Type B pancreatic cell (in vitro differentiated cells): ENCODE data around the gene SMARCB1. TPM values are rescaled to one million over a fixed set of nuclear protein-coding genes. Genes with fewer than 3 reads are reported as not detected.
A peak's percentile ranks its signal among the peaks of the same experiment; 100 is the strongest.

Experiments
- DNase-seq: peaks from one replicate; pipeline ENCODE4 v3.0.0; 2021; ENCODE audit warnings: mixed read lengths; ENCODE audit not compliant: unreplicated experiment; ENCODE audit errors: extremely low spot score
- H3K27ac Mint-ChIP-seq: 2 replicates; pipeline ENCODE4 v1.8.0; 2021; ENCODE audit warnings: mild to moderate bottlenecking, mixed read lengths
- H3K27me3 Mint-ChIP-seq: 2 replicates; pipeline ENCODE4 v1.8.0; 2021; ENCODE audit warnings: mixed read lengths
- H3K36me3 Mint-ChIP-seq: 2 replicates; pipeline ENCODE4 v1.8.0; 2021; ENCODE audit warnings: mixed read lengths
- H3K4me1 Mint-ChIP-seq: one replicate; pipeline ENCODE4 v1.8.0; 2021; ENCODE audit warnings: mixed read lengths; ENCODE audit not compliant: unreplicated experiment
- H3K4me3 Mint-ChIP-seq: 2 replicates; pipeline ENCODE4 v1.8.0; 2021; ENCODE audit warnings: mild to moderate bottlenecking, mixed read lengths
- H3K9me3 Mint-ChIP-seq: 2 replicates; pipeline ENCODE4 v1.8.0; 2021; ENCODE audit warnings: mixed read lengths
- CTCF ChIP-seq: fragments of 200-600 bp; sonication (generic); conservative IDR thresholded peaks from 2 replicates; pipeline ENCODE4 v1.5.0; 2021; ENCODE audit warnings: antibody characterized with exemption, mild to moderate bottlenecking
- total RNA-seq: library from RNA; stranded (reverse); gene quantifications from 2 replicates; pipeline ENCODE4 v1.2.1, GENCODE V29; 2021; ENCODE audit warnings: low replicate concordance

Gene SMARCB1
- total RNA-seq, 1 donor from 2014 or later = 159 TPM

GRCh38 chr22:23786261-23786710 is 480 bp upstream of the SMARCB1 start:
- DNase-seq = no peak
- Mint-ChIP-seq H3K27ac (peak overlapping the region; percentile 91), H3K36me3 (peaks cover 6% of the 10 kb centered on the region), H3K4me3 (peak overlapping the region; percentile 95), H3K4me1 (peaks cover 35% of the 10 kb centered on the region), H3K27me3 (no peaks in the 10 kb centered on the region), H3K9me3 (no peaks in the 10 kb centered on the region)
- no peak for TF ChIP-seq CTCF

GRCh38 chr22:23787600-23787896 is 782 bp downstream of the SMARCB1 start:
- H3K36me3 Mint-ChIP-seq = peaks cover 7% of the 10 kb centered on the region
- H3K4me1 Mint-ChIP-seq = peaks cover 42% of the 10 kb centered on the region
- no peak for TF ChIP-seq CTCF
- no peaks in the 10 kb centered on the region for H3K27me3 Mint-ChIP-seq
- H3K27ac Mint-ChIP-seq = peak overlapping the region; percentile 80
- peak overlapping the region; percentile 95 for H3K4me3 Mint-ChIP-seq
- no peaks in the 10 kb centered on the region for H3K9me3 Mint-ChIP-seq
- DNase-seq = no peak

GRCh38 chr22:23787910-23788309 is 1.1 kb downstream of the SMARCB1 start:
- no peak for TF ChIP-seq CTCF
- Mint-ChIP-seq H3K27me3 (no peaks in the 10 kb centered on the region), H3K4me1 (peaks cover 46% of the 10 kb centered on the region), H3K9me3 (no peaks in the 10 kb centered on the region), H3K36me3 (peaks cover 11% of the 10 kb centered on the region), H3K4me3 (peak overlapping the region; percentile 95), H3K27ac (peak overlapping the region; percentile 80)
- no peak for DNase-seq

DNA sequence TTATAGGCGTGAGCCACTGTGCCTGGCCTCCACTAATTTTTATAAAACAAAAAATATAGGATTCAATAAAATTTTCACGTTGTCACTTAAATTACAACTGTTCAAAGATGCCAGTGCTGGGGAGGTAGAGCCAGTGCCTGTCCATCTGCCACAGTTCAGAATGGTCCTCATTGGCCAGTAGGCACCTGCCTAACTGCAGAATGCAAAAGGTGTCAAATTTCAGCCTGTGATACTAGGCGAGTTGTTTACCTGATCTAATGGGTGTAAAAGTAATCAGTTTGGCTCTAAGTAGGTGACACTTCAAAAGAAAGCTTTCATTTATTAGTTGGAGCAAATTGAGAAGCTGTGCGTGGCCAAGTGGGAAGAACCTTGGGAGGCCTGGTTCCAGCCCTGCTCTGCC is 2.4 kb downstream of the SMARCB1 start:
- no peaks in the 10 kb centered on the region for H3K27me3 Mint-ChIP-seq
- peak overlapping the region; percentile 44 for H3K27ac Mint-ChIP-seq
- H3K9me3 Mint-ChIP-seq = no peaks in the 10 kb centered on the region
- no peak for DNase-seq
- H3K36me3 Mint-ChIP-seq = peaks cover 17% of the 10 kb centered on the region
- peaks cover 51% of the 10 kb centered on the region for H3K4me1 Mint-ChIP-seq
- no peak for TF ChIP-seq CTCF
- H3K4me3 Mint-ChIP-seq = peak overlapping the region; percentile 68

- no peaks in the 10 kb centered on the region for H3K9me3 Mint-ChIP-seq
- H3K4me3 Mint-ChIP-seq = peak overlapping the region; percentile 68
- peak overlapping the region; percentile 44 for H3K27ac Mint-ChIP-seq
- peaks cover 49% of the 10 kb centered on the region for H3K4me1 Mint-ChIP-seq
- TF ChIP-seq CTCF = no peak
- H3K36me3 Mint-ChIP-seq = peaks cover 17% of the 10 kb centered on the region
- no peak for DNase-seq
- no peaks in the 10 kb centered on the region for H3K27me3 Mint-ChIP-seq
These were observed 2.9 kb downstream of the SMARCB1 start for GRCh38 chr22:23789638-23790037.
